ENCODE data around the gene STK32C.

- TF ChIP-seq CTCF (IDR thresholded peaks at IDR 0.05), result no peak
- TF ChIP-seq EZH2 (IDR thresholded peaks at IDR 0.05; ENCODE audit: borderline replicate concordance, insufficient read depth, low read depth, low read length, poor library complexity, severe bottlenecking), result no peak
Measured at GRCh38 chr10:132302421-132303310, 5.1 kb downstream of the STK32C start.

Data from B cell (primary cell).